Neuronal stem cell (in vitro differentiated cells): ENCODE data around the gene DYNC2I2.

Experiments used
- DNase-seq: peaks from one replicate; pipeline ENCODE4 v3.0.0-alpha.2; 2013; ENCODE audit warnings: low spot score
- H2AFZ ChIP-seq: one replicate; pipeline ENCODE4 v1.6.1; 2013; ENCODE audit warnings: mild to moderate bottlenecking, low read length, inconsistent platforms
- H2AK5ac ChIP-seq: 2 replicates; pipeline ENCODE4 v1.6.1; 2013; ENCODE audit warnings: low read depth, mild to moderate bottlenecking, inconsistent platforms, low read length, moderate library complexity, mixed read lengths
- H2BK120ac ChIP-seq: 2 replicates; pipeline ENCODE4 v1.6.1; 2013; ENCODE audit warnings: low read depth, mild to moderate bottlenecking, inconsistent platforms, low read length, moderate library complexity, mixed read lengths
- H2BK12ac ChIP-seq: one replicate; pipeline ENCODE4 v1.6.1; 2013; ENCODE audit warnings: low read length, inconsistent platforms
- H2BK15ac ChIP-seq: 2 replicates; pipeline ENCODE4 v1.6.1; 2013; ENCODE audit warnings: mild to moderate bottlenecking, low read length, inconsistent platforms, mixed read lengths
- H2BK5ac ChIP-seq: one replicate; pipeline ENCODE4 v1.6.1; 2013; ENCODE audit warnings: inconsistent platforms, mild to moderate bottlenecking, low read length, moderate library complexity
- H3K14ac ChIP-seq: one replicate; pipeline ENCODE4 v1.6.1; 2013; ENCODE audit warnings: low read length, inconsistent platforms
- H3K18ac ChIP-seq: 2 replicates; pipeline ENCODE4 v1.6.1; 2013; ENCODE audit warnings: low read length, inconsistent platforms
- H3K23ac ChIP-seq: 2 replicates; pipeline ENCODE4 v1.6.1; 2013; ENCODE audit warnings: low read depth, mild to moderate bottlenecking, mixed read lengths, low read length, inconsistent platforms; ENCODE audit not compliant: poor library complexity
- H3K27ac ChIP-seq: replicated peaks from 3 replicates; pipeline ENCODE4 v1.5.1; 2013; ENCODE audit warnings: low read length, inconsistent platforms
- H3K27me3 ChIP-seq, 3 experiments: 2 replicates each; pipeline ENCODE4 v1.6.1; 2013; ENCODE audit warnings: low read length in 3 of 3, mild to moderate bottlenecking in 2 of 3, inconsistent platforms in 1 of 3, low read depth in 1 of 3, mixed read lengths in 1 of 3, moderate library complexity in 1 of 3; ENCODE audit not compliant: control insufficient read depth in 3 of 3, insufficient read depth in 3 of 3
- H3K36me3 ChIP-seq, 2 donors: replicated peaks in 1 of 2; 2 replicates each; pipeline ENCODE4 v1.6.1; 2013; ENCODE audit warnings: low read length in 2 of 2; ENCODE audit not compliant: control insufficient read depth in 2 of 2, insufficient read depth in 2 of 2
- H3K4ac ChIP-seq: 2 replicates; pipeline ENCODE4 v1.6.1; 2013; ENCODE audit warnings: inconsistent platforms, mild to moderate bottlenecking, low read length, moderate library complexity
- H3K4me1 ChIP-seq, 2 donors: 1 replicate in 1 of 2; 2 replicates in 1 of 2; pipeline ENCODE4 v1.6.1; 2013; ENCODE audit warnings: low read length in 2 of 2, low read depth in 1 of 2; ENCODE audit not compliant: control insufficient read depth in 2 of 2, insufficient read depth in 1 of 2
- H3K4me2 ChIP-seq: one replicate; pipeline ENCODE4 v1.6.1; 2013; ENCODE audit warnings: mild to moderate bottlenecking, low read length, inconsistent platforms; ENCODE audit not compliant: insufficient read depth, poor library complexity, severe bottlenecking
- H3K4me3 ChIP-seq, 2 donors: 2 replicates each; pipeline ENCODE4 v1.5.1; 2013; ENCODE audit warnings: low read length in 2 of 2, mild to moderate bottlenecking in 2 of 2, inconsistent platforms in 1 of 2, moderate library complexity in 1 of 2
- H3K79me1 ChIP-seq: one replicate; pipeline ENCODE4 v1.6.1; 2013; ENCODE audit warnings: low read depth, mild to moderate bottlenecking, inconsistent platforms, low read length, moderate library complexity
- H3K9ac ChIP-seq: one replicate; pipeline ENCODE4 v1.6.1; 2013; ENCODE audit warnings: mild to moderate bottlenecking, low read depth, low read length, inconsistent platforms; ENCODE audit not compliant: poor library complexity
- H3K9me3 ChIP-seq, 2 donors: replicated peaks in 1 of 2; 2 replicates each; pipeline versions ENCODE3 to v1.6.1; 2013; ENCODE audit warnings: low read length in 2 of 2, mild to moderate bottlenecking in 2 of 2, inconsistent platforms in 1 of 2, low read depth in 1 of 2, mixed read lengths in 1 of 2, moderate library complexity in 1 of 2; ENCODE audit not compliant: control insufficient read depth in 2 of 2, insufficient read depth in 1 of 2
- H4K8ac ChIP-seq: one replicate; pipeline ENCODE4 v1.6.1; 2013; ENCODE audit warnings: low read depth, mild to moderate bottlenecking, inconsistent platforms, low read length, moderate library complexity
- H4K91ac ChIP-seq: one replicate; pipeline ENCODE4 v1.6.1; 2013; ENCODE audit warnings: low read length, low read depth, mild to moderate bottlenecking, inconsistent platforms; ENCODE audit not compliant: poor library complexity
- WGBS, 2 donors: extraction: QIAGEN DNeasy Blood & Tissue Kit; methylation state at CpG; one replicate each; pipeline ENCODE4 v1.1.7; 2013; ENCODE audit warnings: missing lambda C conversion rate in 2 of 2, mixed read lengths in 1 of 2; ENCODE audit not compliant: insufficient read length in 2 of 2, insufficient replicate concordance in 1 of 2; ENCODE audit errors: extremely low coverage in 2 of 2; 5-methylcytosine and 5-hydroxymethylcytosine counted together

The DYNC2I2 gene

GRCh38 chr9:128627127-128627715 is 29.4 kb downstream of the DYNC2I2 start:
- Histone ChIP-seq H3K14ac (no peak overlapping the region), H3K27ac (no peak overlapping the region), H3K4me3 (no peak overlapping the region), H4K91ac (no peak overlapping the region), H3K36me3 (peaks cover 53 to 98% of the 10 kb centered on the region in 2 donors), H3K9me3 (no peaks in the 10 kb centered on the region), H3K18ac (no peak overlapping the region), H2AFZ (no peak overlapping the region), H3K23ac (no peak overlapping the region), H3K27me3 (no peaks in the 10 kb centered on the region), H3K79me1 (peaks cover 5% of the 10 kb centered on the region), H2BK15ac (no peak overlapping the region), H3K4me1 (peaks cover 0 to 3% of the 10 kb centered on the region in 2 donors), H2BK120ac (no peak overlapping the region), H2BK12ac (no peak overlapping the region), H4K8ac (peak overlapping the region; percentile 45), H2BK5ac (no peak overlapping the region), H2AK5ac (no peak overlapping the region), H3K4me2 (no peak overlapping the region), H3K4ac (no peak overlapping the region), H3K9ac (no peak overlapping the region)
- DNase-seq: no peak
- WGBS, 2 donors: no CpG with 5 or more reads among the region's 15 CpGs

- no peak overlapping the region for H3K4ac ChIP-seq
- H2BK15ac ChIP-seq: no peak overlapping the region
- DNase-seq: no peak
- no peak overlapping the region for H4K8ac ChIP-seq
- H3K14ac ChIP-seq: no peak overlapping the region
- H3K79me1 ChIP-seq: peaks cover 5% of the 10 kb centered on the region
- peaks cover 0 to 3% of the 10 kb centered on the region in 2 donors for H3K4me1 ChIP-seq
- no peak overlapping the region for H3K4me2 ChIP-seq
- no peak overlapping the region for H2AFZ ChIP-seq
- H3K36me3 ChIP-seq: peaks cover 57 to 98% of the 10 kb centered on the region in 2 donors
- H3K4me3 ChIP-seq: no peak overlapping the region
- H3K9me3 ChIP-seq: no peaks in the 10 kb centered on the region
- no peak overlapping the region for H3K18ac ChIP-seq
- no peak overlapping the region for H2AK5ac ChIP-seq
- no peaks in the 10 kb centered on the region for H3K27me3 ChIP-seq
- H2BK12ac ChIP-seq: no peak overlapping the region
- H3K27ac ChIP-seq: no peak overlapping the region
- no peak overlapping the region for H3K9ac ChIP-seq
- H2BK120ac ChIP-seq: no peak overlapping the region
- no CpG with 5 or more reads among the region's 16 CpGs for WGBS, 2 donors
- no peak overlapping the region for H4K91ac ChIP-seq
- no peak overlapping the region for H3K23ac ChIP-seq
- H2BK5ac ChIP-seq: no peak overlapping the region
These were observed 30.5 kb downstream of the DYNC2I2 start for GRCh38 chr9:128626181-128626580.

GRCh38 chr9:128625391-128626146 is 31.1 kb downstream of the DYNC2I2 start:
- Histone ChIP-seq H3K4me1 (peaks cover 0 to 3% of the 10 kb centered on the region in 2 donors), H3K36me3 (peaks cover 63 to 98% of the 10 kb centered on the region in 2 donors)

GRCh38 chr9:128624566-128624965 is 32.1 kb downstream of the DYNC2I2 start:
- H2BK15ac ChIP-seq: no peak overlapping the region
- no peak overlapping the region for H3K18ac ChIP-seq
- no peak overlapping the region for H3K27ac ChIP-seq
- no peak overlapping the region for H3K23ac ChIP-seq
- no peak overlapping the region for H3K4me3 ChIP-seq
- H3K9me3 ChIP-seq: no peaks in the 10 kb centered on the region
- WGBS, 2 donors: no CpG with 5 or more reads among the region's 10 CpGs
- DNase-seq: no peak
- no peak overlapping the region for H4K8ac ChIP-seq
- H3K79me1 ChIP-seq: peaks cover 5% of the 10 kb centered on the region
- H3K9ac ChIP-seq: no peak overlapping the region
- no peak overlapping the region for H4K91ac ChIP-seq
- no peaks in the 10 kb centered on the region for H3K27me3 ChIP-seq
- peaks cover 0 to 2% of the 10 kb centered on the region in 2 donors for H3K4me1 ChIP-seq
- no peak overlapping the region for H2AK5ac ChIP-seq
- H2BK120ac ChIP-seq: no peak overlapping the region
- H2BK12ac ChIP-seq: no peak overlapping the region
- H3K4ac ChIP-seq: no peak overlapping the region
- no peak overlapping the region for H3K14ac ChIP-seq
- no peak overlapping the region for H3K4me2 ChIP-seq
- no peak overlapping the region for H2AFZ ChIP-seq
- peaks cover 62 to 98% of the 10 kb centered on the region in 2 donors for H3K36me3 ChIP-seq
- H2BK5ac ChIP-seq: no peak overlapping the region

More at GRCh38 chr9:128625391-128626146, 31.1 kb downstream of the DYNC2I2 start:
- H2BK5ac ChIP-seq: no peak overlapping the region
- no peak overlapping the region for H2BK12ac ChIP-seq
- no peak overlapping the region for H3K14ac ChIP-seq
- H3K18ac ChIP-seq: no peak overlapping the region
- H3K27ac ChIP-seq: no peak overlapping the region
- no CpG with 5 or more reads among the region's 20 CpGs for WGBS, 2 donors
- H3K9ac ChIP-seq: peak overlapping the region; percentile 34
- no peak overlapping the region for H2AFZ ChIP-seq
- no peak overlapping the region for H3K23ac ChIP-seq
- no peak overlapping the region for H3K4me3 ChIP-seq
- no peak overlapping the region for H3K4me2 ChIP-seq
- H2AK5ac ChIP-seq: no peak overlapping the region
- H3K27me3 ChIP-seq: no peaks in the 10 kb centered on the region
- no peak overlapping the region for H3K4ac ChIP-seq
- H2BK15ac ChIP-seq: no peak overlapping the region
- no peak for DNase-seq
- no peaks in the 10 kb centered on the region for H3K9me3 ChIP-seq
- peaks cover 5% of the 10 kb centered on the region for H3K79me1 ChIP-seq
- H4K8ac ChIP-seq: no peak overlapping the region
- H4K91ac ChIP-seq: no peak overlapping the region
- no peak overlapping the region for H2BK120ac ChIP-seq
